ENCODE data around the gene FBXO17.

Gene FBXO17

DNA sequence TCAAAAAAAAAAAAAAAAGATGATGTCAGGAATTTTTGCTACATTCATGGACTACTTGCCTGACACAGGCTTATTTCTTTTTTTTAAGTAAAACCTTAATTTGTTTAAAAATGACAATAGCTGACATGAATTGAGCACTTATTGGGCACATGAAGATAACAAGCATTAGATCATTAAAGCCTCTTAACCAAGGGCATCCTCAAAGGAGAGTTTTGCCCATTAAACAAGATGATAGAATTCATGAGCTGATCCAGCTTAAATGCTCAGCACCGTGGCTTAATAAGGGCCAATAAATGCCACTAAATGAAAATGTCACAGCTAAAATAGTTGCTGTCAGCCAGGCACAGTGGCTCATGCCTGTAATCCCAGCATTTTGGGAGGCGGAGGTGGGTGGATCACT lies 19.3 kb downstream of the FBXO17 start:
- Histone ChIP-seq H3K9ac (ENCODE audit: low read length) (no peak overlapping the region), H3K9me3 (ENCODE audit: control insufficient read depth, low read length) (no peaks in the 10 kb centered on the region), H3K27me3 (replicated peaks; ENCODE audit: control insufficient read depth, insufficient read depth, low read length) (no peaks in the 10 kb centered on the region), H3K4me1 (ENCODE audit: control insufficient read depth, insufficient read depth, low read length) (no peaks in the 10 kb centered on the region), H3K36me3 (ENCODE audit: control insufficient read depth, insufficient read depth, low read length, severe bottlenecking) (no peaks in the 10 kb centered on the region), H3K4me3 (ENCODE audit: low read length) (no peak overlapping the region)
- no peak for DNase-seq (ENCODE audit: low read depth)

DNA sequence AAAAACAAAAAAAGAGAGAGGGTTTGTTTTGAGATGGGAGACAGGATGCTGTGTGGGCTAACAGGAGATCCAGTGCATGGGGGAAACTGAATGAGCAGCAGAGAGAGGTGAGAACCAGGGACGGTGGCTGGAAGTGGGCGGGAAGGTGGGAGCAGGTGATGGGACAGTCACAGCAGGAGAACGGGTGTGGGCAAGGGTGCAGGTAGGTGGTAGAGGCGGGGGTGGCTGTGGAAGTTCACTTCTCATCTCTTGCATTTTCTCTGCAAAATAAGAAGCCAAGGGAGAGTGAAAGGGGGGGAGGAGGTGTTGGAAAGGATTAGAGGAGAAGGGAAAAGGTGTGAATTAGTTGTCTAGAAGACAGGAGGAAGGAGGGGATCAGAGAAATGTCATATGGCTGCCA lies 21.9 kb downstream of the FBXO17 start:
- DNase-seq (ENCODE audit: low read depth), result no peak
- H3K9ac ChIP-seq (ENCODE audit: low read length), result no peak overlapping the region
- H3K4me1 ChIP-seq (ENCODE audit: control insufficient read depth, insufficient read depth, low read length), result peaks cover 5% of the 10 kb centered on the region
- H3K27me3 ChIP-seq (replicated peaks; ENCODE audit: control insufficient read depth, insufficient read depth, low read length), result no peaks in the 10 kb centered on the region
- no peaks in the 10 kb centered on the region for H3K9me3 ChIP-seq (ENCODE audit: control insufficient read depth, low read length)
- H3K4me3 ChIP-seq (ENCODE audit: low read length), result no peak overlapping the region
- no peaks in the 10 kb centered on the region for H3K36me3 ChIP-seq (ENCODE audit: control insufficient read depth, insufficient read depth, low read length, severe bottlenecking)

DNA sequence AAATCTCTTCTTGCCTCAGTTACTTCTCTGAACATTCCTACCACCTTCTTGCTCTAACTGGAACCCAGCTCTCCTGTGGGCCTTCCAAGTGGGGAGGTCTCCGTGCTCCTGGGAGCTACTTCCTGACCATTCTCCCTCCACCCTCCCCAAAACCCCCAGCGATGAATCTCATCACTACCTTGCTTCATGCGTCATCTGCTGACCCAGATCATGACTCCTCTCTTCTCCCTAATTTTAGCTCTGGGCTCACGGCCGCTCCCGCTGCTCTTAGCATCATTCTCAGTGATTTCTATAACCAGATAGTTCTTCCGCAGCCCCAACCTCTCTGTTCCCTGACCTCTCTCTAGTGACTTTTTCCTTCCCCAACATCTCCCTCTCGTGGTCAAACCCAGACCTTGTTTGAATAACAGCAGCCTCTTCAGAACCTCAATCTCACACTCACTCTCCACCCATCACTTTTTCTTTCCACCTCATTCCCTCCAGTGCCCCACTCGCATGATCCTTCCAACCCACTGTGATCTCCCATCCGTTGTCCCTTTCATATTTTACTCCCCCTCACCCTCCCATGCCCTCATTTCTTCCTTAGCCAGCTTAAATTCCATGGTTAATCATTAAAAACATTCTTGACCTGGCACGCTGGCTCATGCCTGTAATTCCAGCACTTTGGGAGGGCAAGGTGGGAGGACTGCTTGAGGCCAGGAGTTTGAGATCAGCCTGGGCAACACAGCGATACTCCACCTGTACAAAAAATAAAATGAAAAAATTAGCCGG lies 23.0 kb downstream of the FBXO17 start:
- Histone ChIP-seq H3K9ac (ENCODE audit: low read length) (no peak overlapping the region), H3K27me3 (replicated peaks; ENCODE audit: control insufficient read depth, insufficient read depth, low read length) (no peaks in the 10 kb centered on the region), H3K4me1 (ENCODE audit: control insufficient read depth, insufficient read depth, low read length) (peaks cover 5% of the 10 kb centered on the region), H3K36me3 (ENCODE audit: control insufficient read depth, insufficient read depth, low read length, severe bottlenecking) (no peaks in the 10 kb centered on the region), H3K4me3 (ENCODE audit: low read length) (no peak overlapping the region), H3K9me3 (ENCODE audit: control insufficient read depth, low read length) (no peaks in the 10 kb centered on the region)
- no peak for DNase-seq (ENCODE audit: low read depth)

DNA sequence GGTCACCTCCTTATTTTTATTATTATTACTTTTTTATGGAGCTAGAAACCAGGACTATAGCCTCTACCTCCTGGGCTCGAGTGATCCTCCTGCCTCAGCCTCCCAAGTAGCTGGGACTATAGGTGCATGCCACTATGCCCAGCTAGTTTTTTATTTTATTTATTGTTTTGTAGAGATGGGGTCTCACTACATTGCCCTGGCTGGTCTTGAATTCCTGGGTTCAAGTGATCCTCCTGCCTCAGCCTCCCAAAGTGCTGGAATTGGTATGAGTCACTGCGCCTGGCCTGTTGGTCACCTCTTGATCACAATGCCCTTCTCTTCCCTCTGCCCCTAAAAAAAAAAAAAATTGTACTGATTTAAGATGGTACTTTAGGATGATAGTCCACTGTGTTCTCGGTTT lies 24.4 kb downstream of the FBXO17 start:
- H3K4me3 ChIP-seq (ENCODE audit: low read length), result no peak overlapping the region
- H3K4me1 ChIP-seq (ENCODE audit: control insufficient read depth, insufficient read depth, low read length), result peaks cover 5% of the 10 kb centered on the region
- no peaks in the 10 kb centered on the region for H3K27me3 ChIP-seq (replicated peaks; ENCODE audit: control insufficient read depth, insufficient read depth, low read length)
- DNase-seq (ENCODE audit: low read depth), result no peak
- no peaks in the 10 kb centered on the region for H3K9me3 ChIP-seq (ENCODE audit: control insufficient read depth, low read length)
- no peak overlapping the region for H3K9ac ChIP-seq (ENCODE audit: low read length)
- peaks cover 10% of the 10 kb centered on the region for H3K36me3 ChIP-seq (ENCODE audit: control insufficient read depth, insufficient read depth, low read length, severe bottlenecking)

DNA sequence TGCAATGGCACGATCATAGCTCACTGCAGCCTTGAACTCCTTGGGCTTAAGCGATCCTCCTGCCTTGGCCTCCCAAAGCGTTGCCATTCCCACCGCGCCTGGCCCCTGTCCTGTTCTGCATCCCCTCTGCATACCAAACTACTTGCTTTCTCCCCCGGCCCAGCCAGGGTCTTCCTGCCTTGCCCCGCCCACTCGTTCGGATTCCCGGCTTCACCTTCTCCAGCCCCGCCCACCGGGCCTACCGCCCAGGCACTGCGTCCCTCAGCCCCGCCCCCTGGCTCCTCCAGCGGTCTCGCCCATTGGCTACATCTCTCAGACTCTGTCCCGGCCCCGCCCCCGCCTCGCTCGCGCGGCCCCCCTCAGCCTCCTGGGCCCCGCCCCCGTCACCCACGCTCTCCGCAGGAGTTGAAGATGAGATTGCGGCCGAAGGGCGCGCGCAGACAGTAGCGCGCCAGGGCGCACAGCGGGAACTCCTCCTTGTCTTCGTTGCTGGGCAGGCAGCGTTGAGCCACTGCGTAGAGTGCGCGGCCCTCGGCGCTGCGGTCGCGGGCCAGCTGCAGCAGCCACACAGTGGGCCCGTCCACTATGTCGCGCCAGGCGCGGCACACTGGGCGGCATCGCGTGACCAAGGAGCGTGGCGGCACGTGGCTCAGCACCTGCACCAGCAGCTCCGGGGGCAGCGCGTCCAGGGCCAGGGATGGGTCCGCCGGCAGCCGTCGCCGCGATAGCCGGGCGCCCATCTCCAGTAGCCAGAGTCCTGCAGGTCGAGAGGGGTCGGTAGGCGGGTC lies 25.8 kb downstream of the FBXO17 start:
- Histone ChIP-seq H3K9me3 (ENCODE audit: control insufficient read depth, low read length) (no peaks in the 10 kb centered on the region), H3K4me1 (ENCODE audit: control insufficient read depth, insufficient read depth, low read length) (peaks cover 5% of the 10 kb centered on the region), H3K9ac (ENCODE audit: low read length) (no peak overlapping the region), H3K4me3 (ENCODE audit: low read length) (peak overlapping the region; percentile 70), H3K27me3 (replicated peaks; ENCODE audit: control insufficient read depth, insufficient read depth, low read length) (no peaks in the 10 kb centered on the region), H3K36me3 (ENCODE audit: control insufficient read depth, insufficient read depth, low read length, severe bottlenecking) (peaks cover 14% of the 10 kb centered on the region)
- peak; percentile 46 for DNase-seq (ENCODE audit: low read depth)

DNA sequence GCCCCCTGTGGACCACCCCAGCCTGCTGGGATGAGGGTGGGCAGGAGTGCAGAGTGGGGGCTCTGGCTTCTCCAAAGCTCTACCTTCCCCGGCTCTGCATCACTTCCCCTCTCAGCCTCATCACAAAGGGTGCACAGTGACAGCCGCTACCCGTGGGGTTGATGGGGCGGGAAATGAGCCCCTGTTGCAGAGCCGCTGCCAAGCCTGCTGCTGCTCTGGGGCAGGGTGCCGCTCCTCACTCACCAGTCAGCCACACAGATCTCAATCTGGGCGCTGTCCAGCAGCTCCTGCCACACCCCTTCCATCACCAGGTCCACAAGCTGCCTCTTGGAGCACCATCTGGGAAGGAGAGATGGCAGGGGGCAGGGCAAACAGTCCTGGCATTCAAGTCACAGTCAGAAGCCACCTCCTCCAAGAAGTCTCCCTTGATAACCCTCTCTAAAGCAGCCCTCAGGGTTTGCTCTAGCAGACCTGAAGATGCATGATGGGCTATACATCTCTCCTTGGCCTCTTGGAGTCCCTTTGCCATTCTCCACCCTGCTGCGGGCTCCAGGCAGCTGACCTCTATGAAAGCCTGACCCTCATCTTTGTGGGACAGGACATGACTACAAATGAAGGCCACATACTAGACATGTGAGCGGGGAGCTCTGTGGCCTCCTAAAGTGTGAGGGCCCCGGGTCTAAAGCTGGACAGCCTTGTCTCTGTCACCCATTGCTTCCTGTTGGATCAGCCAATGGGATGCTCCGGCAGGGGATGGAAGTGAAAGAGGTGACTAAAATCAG lies 29.1 kb downstream of the FBXO17 start:
- Histone ChIP-seq H3K9ac (ENCODE audit: low read length) (no peak overlapping the region), H3K27me3 (replicated peaks; ENCODE audit: control insufficient read depth, insufficient read depth, low read length) (no peaks in the 10 kb centered on the region), H3K4me3 (ENCODE audit: low read length) (no peak overlapping the region), H3K9me3 (ENCODE audit: control insufficient read depth, low read length) (no peaks in the 10 kb centered on the region), H3K36me3 (ENCODE audit: control insufficient read depth, insufficient read depth, low read length, severe bottlenecking) (peaks cover 18% of the 10 kb centered on the region), H3K4me1 (ENCODE audit: control insufficient read depth, insufficient read depth, low read length) (peaks cover 5% of the 10 kb centered on the region)
- no peak for DNase-seq (ENCODE audit: low read depth)

DNA sequence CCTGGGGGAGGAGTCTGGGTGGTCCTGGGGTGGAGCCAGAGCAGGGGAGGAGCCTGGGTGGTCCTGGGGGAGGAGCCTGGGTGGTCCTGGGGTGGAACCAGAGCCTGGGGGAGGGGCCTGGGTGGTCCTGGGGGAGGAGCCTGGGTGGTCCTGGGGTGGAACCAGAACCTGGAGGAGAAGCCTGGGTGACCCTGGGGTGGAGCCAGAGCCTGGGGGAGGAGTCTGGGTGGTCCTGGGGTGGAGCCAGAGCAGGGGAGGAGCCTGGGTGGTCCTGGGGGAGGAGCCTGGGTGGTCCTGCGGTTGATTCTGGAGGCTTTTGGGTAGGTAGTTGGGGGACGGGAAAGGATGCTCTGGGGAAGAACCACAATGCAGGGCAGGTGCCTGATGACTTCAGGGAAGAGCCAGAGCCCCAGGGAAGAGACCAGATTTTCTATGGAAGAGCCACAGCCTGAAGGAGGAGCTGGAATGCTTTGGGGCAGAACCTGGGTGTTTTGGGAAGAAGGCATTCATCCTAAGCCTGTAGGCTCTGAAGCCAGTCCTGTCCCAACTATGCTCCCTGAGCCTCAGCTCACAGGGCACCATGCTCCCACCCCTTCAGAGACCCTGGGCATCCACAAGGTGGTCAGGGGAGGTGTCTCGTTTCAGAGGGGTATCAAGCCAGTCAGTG lies 29.8 kb downstream of the FBXO17 start:
- Histone ChIP-seq H3K9ac (ENCODE audit: low read length) (no peak overlapping the region), H3K9me3 (ENCODE audit: control insufficient read depth, low read length) (no peaks in the 10 kb centered on the region), H3K4me3 (ENCODE audit: low read length) (no peak overlapping the region), H3K4me1 (ENCODE audit: control insufficient read depth, insufficient read depth, low read length) (peaks cover 5% of the 10 kb centered on the region), H3K36me3 (ENCODE audit: control insufficient read depth, insufficient read depth, low read length, severe bottlenecking) (peaks cover 18% of the 10 kb centered on the region), H3K27me3 (replicated peaks; ENCODE audit: control insufficient read depth, insufficient read depth, low read length) (no peaks in the 10 kb centered on the region)
- no peak for DNase-seq (ENCODE audit: low read depth)

DNA sequence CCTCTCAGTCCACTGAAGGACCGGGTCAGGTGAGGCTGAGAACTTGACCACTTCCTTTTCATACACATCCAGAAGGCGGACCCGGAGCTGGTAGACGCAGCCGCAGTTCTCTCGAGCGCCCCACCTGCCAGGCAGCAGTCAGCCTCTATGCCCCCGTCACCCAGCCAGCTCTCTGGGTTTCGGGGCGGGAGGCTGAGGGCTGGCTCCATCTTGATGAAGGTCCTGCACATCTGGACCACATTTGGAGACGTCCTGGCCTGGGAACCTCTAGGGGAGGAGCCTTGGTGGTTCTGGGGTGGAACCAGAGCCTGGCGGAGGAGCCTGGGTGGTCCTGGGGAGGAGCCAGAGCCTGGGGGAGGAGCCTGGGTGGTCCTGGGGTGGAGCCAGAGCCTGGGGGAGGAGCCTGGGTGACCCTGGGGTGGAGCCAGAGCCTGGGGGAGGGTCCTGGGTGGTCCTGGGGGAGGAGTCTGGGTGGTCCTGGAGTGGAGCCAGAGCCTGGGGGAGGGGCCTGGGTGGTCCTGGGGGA lies 30.5 kb downstream of the FBXO17 start:
- no peak for DNase-seq (ENCODE audit: low read depth)
- H3K9ac ChIP-seq (ENCODE audit: low read length), result no peak overlapping the region
- H3K4me1 ChIP-seq (ENCODE audit: control insufficient read depth, insufficient read depth, low read length), result peaks cover 2% of the 10 kb centered on the region
- H3K4me3 ChIP-seq (ENCODE audit: low read length), result no peak overlapping the region
- no peaks in the 10 kb centered on the region for H3K9me3 ChIP-seq (ENCODE audit: control insufficient read depth, low read length)
- peaks cover 18% of the 10 kb centered on the region for H3K36me3 ChIP-seq (ENCODE audit: control insufficient read depth, insufficient read depth, low read length, severe bottlenecking)
- no peaks in the 10 kb centered on the region for H3K27me3 ChIP-seq (replicated peaks; ENCODE audit: control insufficient read depth, insufficient read depth, low read length)

DNA sequence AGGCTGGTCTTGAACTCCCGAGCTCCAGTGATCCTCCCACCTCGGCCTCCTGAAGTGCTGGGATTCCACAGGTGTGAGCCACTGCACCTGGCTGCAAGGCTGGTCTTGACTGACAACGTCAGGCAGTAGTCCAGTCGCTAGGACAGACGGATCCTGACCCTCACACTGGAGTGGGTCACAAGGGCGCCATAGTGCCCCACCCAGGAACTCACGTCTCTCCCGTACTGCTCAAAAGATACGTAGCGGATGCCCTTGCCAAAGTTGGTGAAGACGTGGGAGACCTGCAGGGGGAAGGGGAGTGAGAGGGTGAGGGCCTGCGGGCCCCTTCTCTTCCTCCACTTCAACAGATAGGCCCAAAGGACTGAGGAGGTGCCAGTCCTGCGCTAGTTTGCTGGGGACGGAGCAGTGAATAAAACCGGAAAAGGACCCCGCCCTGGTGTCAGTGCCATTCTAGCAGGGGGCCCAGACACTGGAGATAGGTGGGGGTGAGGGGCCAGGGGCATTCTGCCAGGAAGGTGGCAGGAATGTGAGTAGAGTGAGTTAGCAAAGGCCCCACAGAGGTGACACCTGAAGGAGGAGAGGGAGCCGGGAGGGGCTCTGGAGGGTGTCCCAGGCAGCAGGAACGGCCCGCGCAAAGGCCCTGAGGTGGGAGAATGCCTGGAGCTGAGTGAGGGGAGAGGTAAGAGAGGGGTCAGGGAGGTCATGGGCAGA lies 32.9 kb downstream of the FBXO17 start:
- peaks cover 18% of the 10 kb centered on the region for H3K36me3 ChIP-seq (ENCODE audit: control insufficient read depth, insufficient read depth, low read length, severe bottlenecking)
- no peak overlapping the region for H3K9ac ChIP-seq (ENCODE audit: low read length)
- no peaks in the 10 kb centered on the region for H3K4me1 ChIP-seq (ENCODE audit: control insufficient read depth, insufficient read depth, low read length)
- H3K4me3 ChIP-seq (ENCODE audit: low read length), result no peak overlapping the region
- H3K9me3 ChIP-seq (ENCODE audit: control insufficient read depth, low read length), result no peaks in the 10 kb centered on the region
- H3K27me3 ChIP-seq (replicated peaks; ENCODE audit: control insufficient read depth, insufficient read depth, low read length), result no peaks in the 10 kb centered on the region
- no peak for DNase-seq (ENCODE audit: low read depth)

DNA sequence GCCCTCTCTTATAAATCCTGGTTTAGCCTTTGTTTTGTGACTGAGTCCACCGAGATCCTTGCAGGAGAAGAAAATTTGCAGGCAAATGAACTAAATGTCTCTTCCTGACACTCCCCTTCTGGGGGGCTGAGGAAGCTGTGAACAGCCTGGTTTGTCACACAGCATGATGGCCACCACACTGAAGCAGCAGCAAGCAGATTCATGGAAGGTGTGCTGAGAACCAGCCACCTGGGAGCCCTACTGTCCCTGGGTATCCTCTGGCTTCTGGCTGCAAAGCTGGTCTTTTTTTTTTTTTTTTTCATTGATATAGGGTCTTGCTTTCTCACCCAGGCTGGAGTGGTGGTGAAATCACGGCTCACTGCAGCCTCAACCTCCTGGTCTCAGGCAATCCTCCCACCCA lies 33.6 kb downstream of the FBXO17 start:
- DNase-seq (ENCODE audit: low read depth), result no peak
- Histone ChIP-seq H3K36me3 (ENCODE audit: control insufficient read depth, insufficient read depth, low read length, severe bottlenecking) (peaks cover 16% of the 10 kb centered on the region), H3K9me3 (ENCODE audit: control insufficient read depth, low read length) (no peaks in the 10 kb centered on the region), H3K4me3 (ENCODE audit: low read length) (no peak overlapping the region), H3K4me1 (ENCODE audit: control insufficient read depth, insufficient read depth, low read length) (no peaks in the 10 kb centered on the region), H3K27me3 (replicated peaks; ENCODE audit: control insufficient read depth, insufficient read depth, low read length) (no peaks in the 10 kb centered on the region), H3K9ac (ENCODE audit: low read length) (no peak overlapping the region)
